PC-3 (cell line): ENCODE measurements around the gene B4GALT3. TPM values are rescaled to one million over a fixed set of nuclear protein-coding genes. Genes with fewer than 3 reads are reported as not detected.

Source experiments
- ATAC-seq: fragments of 200-7000 bp; cut with Tn5 transposase; 2 replicates; pipeline ENCODE4 v1.9.1; 2020; ENCODE audit warnings: mild to moderate bottlenecking, moderate library complexity
- BruUV-seq: library from RNA; stranded (reverse); fragments of 400-500 nt; replicated peaks from 2 replicates; lab custom pipeline; 2021; lab: Mats Ljungman, UMichigan
- CTCF ChIA-PET: fragments of 300-600 bp; sonication (Branson Sonifier 250); formaldehyde crosslinking; loops from one replicate; lab custom pipeline; 2022; ENCODE audit warnings: antibody characterized with exemption; lab: Charles Lee
- POLR2A ChIA-PET: fragments of 300-600 bp; sonication (Branson Sonifier 250); formaldehyde crosslinking; loops from one replicate; lab custom pipeline; 2022; ENCODE audit warnings: antibody characterized with exemption; ENCODE audit not compliant: unreplicated experiment; lab: Charles Lee
- DNase-seq: peaks from one replicate; pipeline ENCODE4 v3.0.0-alpha.2; 2015
- H2AFZ ChIP-seq: fragments of 300-600 bp; sonication (generic); 2 replicates; pipeline ENCODE4 v1.6.0; 2016; ENCODE audit warnings: antibody characterized with exemption, low read length
- H3F3A ChIP-seq: fragments of 300-600 bp; sonication (generic); one replicate; pipeline ENCODE4 v1.6.0; 2017; ENCODE audit warnings: antibody characterized with exemption, low read length, control low read depth, mild to moderate bottlenecking; ENCODE audit not compliant: unreplicated experiment
- H3K27ac ChIP-seq: fragments of 300-600 bp; sonication (generic); 2 replicates; pipeline ENCODE4 v1.5.1; 2016; ENCODE audit warnings: mild to moderate bottlenecking, low read length
- H3K27me3 ChIP-seq: fragments of 300-600 bp; sonication (generic); 2 replicates; pipeline ENCODE4 v1.6.1; 2016; ENCODE audit warnings: low read length, mixed read lengths
- H3K36me3 ChIP-seq: fragments of 300-600 bp; sonication (generic); 2 replicates; pipeline ENCODE4 v1.6.1; 2016; ENCODE audit warnings: low read depth, mixed run types, low read length, mixed read lengths
- H3K4me1 ChIP-seq: fragments of 300-600 bp; sonication (generic); 2 replicates; pipeline ENCODE4 v1.5.1; 2016; ENCODE audit warnings: low read length; ENCODE audit not compliant: insufficient read depth
- H3K4me2 ChIP-seq: fragments of 300-600 bp; sonication (generic); 2 replicates; pipeline ENCODE4 v1.6.0; 2016; ENCODE audit warnings: low read length
- H3K4me3 ChIP-seq: fragments of 300-600 bp; sonication (generic); 2 replicates; pipeline ENCODE4 v1.5.1; 2016; ENCODE audit warnings: mild to moderate bottlenecking, low read length, mixed read lengths
- H3K79me2 ChIP-seq: fragments of 300-600 bp; sonication (generic); 2 replicates; pipeline ENCODE4 v1.6.1; 2017; ENCODE audit warnings: low read length, mixed read lengths
- H3K9ac ChIP-seq: fragments of 300-600 bp; sonication (generic); 2 replicates; pipeline ENCODE4 v1.6.0; 2016; ENCODE audit warnings: mild to moderate bottlenecking, low read length
- H3K9me2 ChIP-seq: fragments of 300-600 bp; sonication (generic); replicated peaks from 2 replicates; pipeline ENCODE4 v1.6.1; 2016; ENCODE audit warnings: mixed run types, low read length, mixed read lengths
- H3K9me3 ChIP-seq: fragments of 300-600 bp; sonication (generic); 2 replicates; pipeline ENCODE4 v1.6.1; 2016; ENCODE audit warnings: low read length, mixed read lengths
- H4K20me1 ChIP-seq: fragments of 300-600 bp; sonication (generic); 2 replicates; pipeline ENCODE4 v1.6.1; 2016; ENCODE audit warnings: low read length, mixed read lengths
- CTCF ChIP-seq: fragments of 300-600 bp; sonication (generic); conservative IDR thresholded peaks from 2 replicates; pipeline ENCODE4 v1.5.1; 2017; ENCODE audit warnings: antibody characterized with exemption, low read depth, mild to moderate bottlenecking, low read length
- EZH2 ChIP-seq: fragments of 300-600 bp; sonication (generic); IDR thresholded peaks from one replicate; pipeline ENCODE4 v1.6.1; 2017; ENCODE audit warnings: antibody characterized with exemption, mild to moderate bottlenecking, low read length; ENCODE audit not compliant: unreplicated experiment
- EZH2phosphoT487 ChIP-seq: fragments of 300-600 bp; sonication (generic); IDR thresholded peaks from 2 replicates; pipeline ENCODE4 v1.6.1; 2018; ENCODE audit warnings: mild to moderate bottlenecking, antibody characterized with exemption, low read length, borderline replicate concordance
- intact Hi-C: fragments of 100-400 bp; cut with micrococcal nuclease; formaldehyde crosslinking; loops from 2 replicates; pipeline ENCODE4 v1.9.0; 2023
- total RNA-seq: library from RNA; depleted of rRNA; stranded (reverse); fragments of >200 nt; gene quantifications from 2 replicates; pipeline ENCODE4 v1.2.3, GENCODE V29; 2014

Gene B4GALT3
- total RNA-seq, 1 experiment from 2014 or later: 85.4 TPM

- ATAC-seq: peak; percentile 84
- Histone ChIP-seq H3K27ac (peak within 1 kb of the TSS; percentile 91), H2AFZ (peak within 1 kb of the TSS; percentile 87), H3K9ac (peak within 1 kb of the TSS; percentile 94), H3K4me1 (peaks cover 18% of the 10 kb centered on the region), H3K79me2 (peaks cover 73% of the 10 kb centered on the region), H3K36me3 (peaks cover 17% of the 10 kb centered on the region), H3K27me3 (no peaks in the 10 kb centered on the region), H3K4me3 (peak within 1 kb of the TSS; percentile 90), H3F3A (peaks cover 5% of the 10 kb centered on the region), H4K20me1 (no peaks in the 10 kb centered on the region), H3K9me2 (no peaks in the 10 kb centered on the region), H3K9me3 (no peaks in the 10 kb centered on the region), H3K4me2 (peak within 1 kb of the TSS; percentile 98)
- ChIA-PET CTCF (interaction anchor here (0.9 to 1.1 kb wide), 2 partner anchors 21 to 33 kb away, joined by 5 read pairs; partner anchors contain the start of genes PPOX and UFC1), POLR2A (interaction anchor here (0.6 to 0.9 kb wide), 3 partner anchors 15 to 407 kb away, joined by 3 to 6 read pairs (median 6); partner anchors contain the start of genes F11R, NIT1 and PFDN2)
- TSS peak; percentile 60 for BruUV-seq
- intact Hi-C loops: loop anchor here (1.0 to 2.0 kb wide), 3 partner anchors 13 to 34 kb away; partner anchors contain the start of genes KLHDC9 and UFC1
- peak; percentile 97 for DNase-seq
- TF ChIP-seq CTCF: 0 out of 2 replicates have a peak, but pooled peaks have one; percentile 39
- no peak for TF ChIP-seq EZH2
- TF ChIP-seq EZH2phosphoT487: no peak
Observed at GRCh38 chr1:161132410-161133219, 44.7 kb downstream of the B4GALT3 start, which contains the start of gene DEDD. TSS of gene DEDD (minus strand) at chr1:161132667. CDS start at chr1:161124462, 8,205 bp downstream.

- Histone ChIP-seq H3K27me3 (no peaks in the 10 kb centered on the region), H2AFZ (peak overlapping the region; percentile 87), H3K27ac (peak overlapping the region; percentile 91), H4K20me1 (no peaks in the 10 kb centered on the region), H3K36me3 (peaks cover 24% of the 10 kb centered on the region), H3K9ac (peak overlapping the region; percentile 94), H3F3A (peaks cover 5% of the 10 kb centered on the region), H3K79me2 (peaks cover 82% of the 10 kb centered on the region), H3K9me3 (no peaks in the 10 kb centered on the region), H3K4me1 (peaks cover 18% of the 10 kb centered on the region), H3K4me3 (peak overlapping the region; percentile 90), H3K9me2 (no peaks in the 10 kb centered on the region), H3K4me2 (peak overlapping the region; percentile 98)
- POLR2A ChIA-PET: interaction anchor here (0.6 to 0.9 kb wide), 2 partner anchors 33 to 111 kb away, joined by 3 to 6 read pairs; partner anchors contain the start of gene F11R
- no peak for TF ChIP-seq CTCF
- TF ChIP-seq EZH2: no peak
- no peak for TF ChIP-seq EZH2phosphoT487
- no TSS peak for BruUV-seq
- peak; percentile 3 for ATAC-seq
- CTCF ChIA-PET: no interaction called here
- DNase-seq: no peak
- intact Hi-C loops: loop anchor here (1.0 to 2.0 kb wide), 3 partner anchors 12 to 33 kb away; partner anchors contain the start of genes KLHDC9 and UFC1
Observed at GRCh38 chr1:161131523-161132409, 45.5 kb downstream of the B4GALT3 start.
